Coronary artery (tissue), 2 donors: ENCODE results near the gene VTI1A.
"Not testable (repeated sequence)": the region's sequence is repeated elsewhere in the genome, so short reads cannot be mapped to it uniquely, and the experiment has no call there.

Experiments
- DNase-seq: peaks from one replicate; pipeline ENCODE4 v3.0.0-alpha.2; 2017; ENCODE audit warnings: low spot score
- H3K27ac ChIP-seq, 2 donors: fragments of 200-600 bp; sonication (generic); one replicate each; pipeline ENCODE4 v1.5.1; 2016 to 2019
- H3K4me3 ChIP-seq: fragments of 200-600 bp; sonication (generic); 2 replicates; pipeline ENCODE4 v1.5.1; 2016; ENCODE audit warnings: mild to moderate bottlenecking, moderate library complexity
- TF ChIP-seq, protein P1 (sequence below): fragments of 200-600 bp; sonication (generic); IDR thresholded peaks from one replicate; pipeline ENCODE4 v1.5.1; 2019; ENCODE audit warnings: antibody characterized with exemption

VTI1A gene

DNA sequence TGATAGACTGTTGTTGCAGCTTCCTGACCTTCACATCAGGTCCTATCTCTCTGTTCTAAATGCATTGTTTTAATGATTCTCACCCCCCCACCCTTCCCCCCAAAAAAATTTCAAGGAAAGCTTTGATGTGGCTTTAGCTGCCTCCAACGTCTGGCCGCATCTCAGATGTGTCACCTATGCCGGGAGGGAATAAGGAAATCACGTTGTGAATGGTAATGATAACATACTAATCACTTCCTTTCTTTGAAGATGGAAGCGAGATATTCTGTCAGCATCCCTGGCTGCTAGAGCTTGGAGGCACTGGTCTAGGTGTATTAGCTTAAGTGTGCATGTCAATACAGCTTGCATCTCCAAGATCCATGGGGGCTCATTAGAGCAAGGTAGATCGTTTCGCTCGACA, 89.6 kb downstream of the VTI1A start:
- TF ChIP-seq, protein P1, sequence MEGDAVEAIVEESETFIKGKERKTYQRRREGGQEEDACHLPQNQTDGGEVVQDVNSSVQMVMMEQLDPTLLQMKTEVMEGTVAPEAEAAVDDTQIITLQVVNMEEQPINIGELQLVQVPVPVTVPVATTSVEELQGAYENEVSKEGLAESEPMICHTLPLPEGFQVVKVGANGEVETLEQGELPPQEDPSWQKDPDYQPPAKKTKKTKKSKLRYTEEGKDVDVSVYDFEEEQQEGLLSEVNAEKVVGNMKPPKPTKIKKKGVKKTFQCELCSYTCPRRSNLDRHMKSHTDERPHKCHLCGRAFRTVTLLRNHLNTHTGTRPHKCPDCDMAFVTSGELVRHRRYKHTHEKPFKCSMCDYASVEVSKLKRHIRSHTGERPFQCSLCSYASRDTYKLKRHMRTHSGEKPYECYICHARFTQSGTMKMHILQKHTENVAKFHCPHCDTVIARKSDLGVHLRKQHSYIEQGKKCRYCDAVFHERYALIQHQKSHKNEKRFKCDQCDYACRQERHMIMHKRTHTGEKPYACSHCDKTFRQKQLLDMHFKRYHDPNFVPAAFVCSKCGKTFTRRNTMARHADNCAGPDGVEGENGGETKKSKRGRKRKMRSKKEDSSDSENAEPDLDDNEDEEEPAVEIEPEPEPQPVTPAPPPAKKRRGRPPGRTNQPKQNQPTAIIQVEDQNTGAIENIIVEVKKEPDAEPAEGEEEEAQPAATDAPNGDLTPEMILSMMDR: no peak
- no peak for DNase-seq
- Histone ChIP-seq H3K27ac (no peak overlapping the region), H3K4me3 (no peak overlapping the region)

DNA sequence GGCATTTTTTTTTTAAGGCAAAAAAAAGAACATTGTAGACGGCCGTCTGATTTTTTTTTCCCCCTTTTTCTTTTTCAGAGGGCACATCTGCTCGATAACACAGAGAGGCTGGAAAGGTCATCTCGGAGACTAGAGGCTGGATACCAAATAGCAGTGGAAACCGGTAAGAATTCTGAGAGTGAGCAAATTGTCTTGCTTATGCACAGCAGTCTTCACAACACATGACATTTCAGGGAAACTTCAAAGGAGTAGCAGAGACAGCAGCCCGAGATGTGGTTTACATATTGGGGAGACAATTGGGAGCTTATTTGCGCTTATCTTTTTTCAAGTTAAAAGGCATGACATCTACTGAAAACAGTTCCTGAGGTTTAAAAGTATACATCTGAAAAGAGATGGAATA, 91.2 kb downstream of the VTI1A start:
- DNase-seq: no peak
- Histone ChIP-seq H3K4me3 (no peak overlapping the region), H3K27ac (no peak overlapping the region)
- TF ChIP-seq, protein P1: no peak

DNA sequence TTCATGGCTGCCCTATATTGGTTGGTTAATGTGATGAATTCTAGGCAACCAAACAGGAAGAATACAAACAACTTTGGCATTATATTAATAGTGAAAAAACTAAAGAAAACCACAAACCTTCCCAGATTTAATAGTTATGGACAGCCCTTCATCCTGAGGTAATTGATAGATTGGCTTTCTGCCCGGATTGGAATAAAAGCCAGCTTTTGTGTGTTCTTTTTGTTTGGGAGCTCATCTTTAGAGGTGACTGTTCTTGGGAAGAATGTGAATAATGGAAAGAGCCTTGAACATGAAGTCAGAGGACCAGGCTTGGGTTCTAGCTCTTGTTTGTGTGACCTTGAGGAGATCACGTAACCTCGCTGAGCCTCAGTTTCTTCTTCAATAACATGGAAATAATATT, 92.3 kb downstream of the VTI1A start:
- no peak overlapping the region for H3K27ac ChIP-seq
- DNase-seq: no peak
- no peak overlapping the region for H3K4me3 ChIP-seq
- TF ChIP-seq, protein P1: no peak

DNA sequence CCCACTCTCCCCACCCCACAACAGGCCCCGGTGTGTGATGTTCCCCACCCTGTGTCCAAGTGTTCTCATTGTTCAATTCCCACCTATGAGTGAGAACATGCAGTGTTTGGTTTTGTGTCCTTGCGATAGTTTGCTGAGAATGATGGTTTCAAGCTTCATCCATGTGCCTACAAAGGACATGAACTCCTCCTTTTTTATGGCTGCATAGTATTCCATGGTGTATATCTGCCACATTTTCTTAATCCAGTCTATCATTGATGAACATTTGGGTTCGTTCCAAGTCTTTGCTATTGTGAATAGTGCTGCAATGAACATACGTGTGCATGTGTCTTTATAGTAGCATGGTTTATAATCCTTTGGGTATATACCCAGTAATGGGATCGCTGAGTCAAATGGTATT, 95.8 kb downstream of the VTI1A start:
- not testable (repeated sequence) for H3K27ac ChIP-seq, DNase-seq, H3K4me3 ChIP-seq

DNA sequence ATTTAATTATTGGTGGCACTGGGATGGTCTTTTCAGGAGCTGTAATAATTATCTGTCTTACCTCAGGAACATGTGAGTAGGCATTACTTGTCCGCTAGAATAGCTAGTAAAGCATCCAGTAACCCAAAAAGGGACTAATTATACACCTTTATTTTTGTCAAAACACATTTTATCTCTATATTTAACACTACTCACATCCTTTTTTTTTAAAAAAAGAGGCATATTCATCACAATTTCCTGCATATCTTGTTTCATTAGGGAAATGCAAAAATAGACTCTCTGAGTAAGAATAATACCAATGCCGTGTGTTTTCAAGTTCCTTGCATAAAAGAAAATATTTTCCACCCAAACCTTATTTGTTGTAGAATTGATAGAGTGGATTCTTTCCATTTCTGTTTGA, 99.5 kb downstream of the VTI1A start:
- TF ChIP-seq, protein P1: no peak
- no peak overlapping the region for H3K4me3 ChIP-seq
- H3K27ac ChIP-seq: peak overlapping the region in 1 of 2 donors; percentile 18
- no peak for DNase-seq

DNA sequence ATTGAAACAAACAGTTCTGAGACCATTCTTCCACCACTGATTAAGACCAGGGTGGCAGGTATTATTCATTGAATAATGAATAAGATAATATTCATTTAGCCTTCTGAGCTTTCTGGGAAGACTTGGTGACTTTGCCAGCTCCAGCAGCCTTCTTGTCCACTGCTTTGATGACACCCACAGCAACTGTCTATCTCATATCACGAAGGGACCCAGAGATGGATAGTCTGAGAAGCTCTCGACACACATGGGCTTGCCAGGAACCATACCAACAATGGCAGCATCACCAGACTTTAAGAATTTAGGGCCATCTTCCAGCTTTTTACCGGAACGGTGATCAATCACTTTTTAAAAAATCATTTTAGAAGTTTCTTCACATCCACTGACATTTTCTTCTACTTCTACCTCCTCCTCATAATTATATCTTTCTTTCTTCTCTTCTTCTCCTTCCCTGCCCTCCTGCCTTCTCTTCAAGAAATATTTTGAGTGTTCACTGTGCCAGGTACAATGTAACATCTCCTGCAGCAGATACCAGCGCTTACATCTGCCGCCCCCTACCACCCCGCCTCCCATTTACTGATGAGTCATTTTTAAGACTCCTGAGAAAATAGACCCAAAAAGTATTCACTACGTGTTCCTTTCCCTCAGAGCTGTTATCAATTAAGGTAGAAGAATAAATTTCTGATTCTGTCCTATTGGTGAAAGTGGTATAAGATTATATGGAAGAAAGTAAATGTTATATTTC, 101.7 kb downstream of the VTI1A start:
- Histone ChIP-seq H3K27ac (no peak overlapping the region), H3K4me3 (no peak overlapping the region)
- TF ChIP-seq, protein P1: no peak
- DNase-seq: no peak

DNA sequence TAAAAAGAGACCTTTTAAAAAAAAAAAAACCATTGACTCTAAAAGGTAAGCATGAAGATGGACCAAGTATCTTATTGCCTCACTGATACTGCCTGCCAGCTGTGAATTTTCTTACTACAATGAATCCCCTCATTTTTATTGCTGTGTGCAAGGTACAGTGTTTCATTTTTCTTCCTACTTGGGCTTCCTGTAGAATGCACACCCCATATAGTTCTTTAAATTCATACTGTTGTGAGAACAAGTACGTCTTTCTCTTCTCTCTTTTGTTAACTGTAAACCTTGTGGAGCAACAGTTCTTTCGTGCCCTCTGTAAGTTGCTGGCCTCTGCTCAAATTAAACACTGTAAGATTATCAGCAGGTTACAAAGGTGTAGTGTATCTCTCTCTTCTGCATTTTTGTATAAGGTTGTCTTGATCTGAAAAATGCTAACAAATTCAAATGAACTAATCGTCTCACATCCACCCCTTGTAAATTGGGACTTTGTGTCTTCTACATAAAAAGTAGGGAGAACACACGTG, 105.6 kb downstream of the VTI1A start:
- no peak overlapping the region for H3K4me3 ChIP-seq
- TF ChIP-seq, protein P1: no peak
- no peak overlapping the region for H3K27ac ChIP-seq
- DNase-seq: no peak
